IPS-20b (cell line): ENCODE results near the gene NOM1.

Source experiments
- H3K27ac ChIP-seq: one replicate; pipeline ENCODE4 v1.5.1; 2013; ENCODE audit warnings: low read length
- H3K27me3 ChIP-seq: 2 replicates; pipeline ENCODE4 v1.6.1; 2013; ENCODE audit warnings: mild to moderate bottlenecking, low read length, inconsistent platforms; ENCODE audit not compliant: insufficient read depth
- H3K36me3 ChIP-seq: 2 replicates; pipeline ENCODE4 v1.6.1; 2013; ENCODE audit warnings: low read depth, mild to moderate bottlenecking, inconsistent platforms, low read length, moderate library complexity; ENCODE audit not compliant: insufficient read depth
- H3K4me1 ChIP-seq: 2 replicates; pipeline ENCODE4 v1.6.1; 2013; ENCODE audit warnings: mild to moderate bottlenecking, control low read depth, inconsistent platforms, low read length, moderate library complexity; ENCODE audit not compliant: insufficient read depth
- H3K4me3 ChIP-seq: 2 replicates; pipeline ENCODE4 v1.5.1; 2013; ENCODE audit warnings: mild to moderate bottlenecking, low read length, inconsistent platforms
- H3K9ac ChIP-seq: 2 replicates; pipeline ENCODE4 v1.6.1; 2013; ENCODE audit warnings: low read depth, mild to moderate bottlenecking, inconsistent platforms, low read length, moderate library complexity
- H3K9me3 ChIP-seq: 2 replicates; pipeline ENCODE4 v1.6.1; 2013; ENCODE audit warnings: mild to moderate bottlenecking, low read depth, low read length, inconsistent platforms; ENCODE audit not compliant: insufficient read depth

Gene NOM1

GRCh38 chr7:156964971-156965370, 15.5 kb downstream of the NOM1 start:
- H3K36me3 ChIP-seq = peaks cover 98% of the 10 kb centered on the region
- no peaks in the 10 kb centered on the region for H3K27me3 ChIP-seq
- no peaks in the 10 kb centered on the region for H3K9me3 ChIP-seq
- H3K4me3 ChIP-seq = no peak overlapping the region
- H3K27ac ChIP-seq = no peak overlapping the region
- no peak overlapping the region for H3K9ac ChIP-seq
- no peaks in the 10 kb centered on the region for H3K4me1 ChIP-seq

GRCh38 chr7:156966387-156966786, 16.9 kb downstream of the NOM1 start:
- Histone ChIP-seq H3K27me3 (no peaks in the 10 kb centered on the region), H3K9me3 (no peaks in the 10 kb centered on the region), H3K4me1 (no peaks in the 10 kb centered on the region), H3K4me3 (no peak overlapping the region), H3K36me3 (peaks cover 96% of the 10 kb centered on the region), H3K9ac (no peak overlapping the region), H3K27ac (no peak overlapping the region)

GRCh38 chr7:156968183-156968582, 18.7 kb downstream of the NOM1 start:
- Histone ChIP-seq H3K36me3 (peaks cover 86% of the 10 kb centered on the region), H3K4me3 (no peak overlapping the region), H3K27me3 (no peaks in the 10 kb centered on the region), H3K4me1 (no peaks in the 10 kb centered on the region), H3K9ac (no peak overlapping the region), H3K9me3 (no peaks in the 10 kb centered on the region), H3K27ac (no peak overlapping the region)

GRCh38 chr7:156969972-156970420, 20.5 kb downstream of the NOM1 start:
- H3K27ac ChIP-seq = no peak overlapping the region
- H3K9me3 ChIP-seq = no peaks in the 10 kb centered on the region
- H3K27me3 ChIP-seq = no peaks in the 10 kb centered on the region
- no peak overlapping the region for H3K4me3 ChIP-seq
- peaks cover 68% of the 10 kb centered on the region for H3K36me3 ChIP-seq
- no peaks in the 10 kb centered on the region for H3K4me1 ChIP-seq
- H3K9ac ChIP-seq = no peak overlapping the region

GRCh38 chr7:156975620-156976019, 26.1 kb downstream of the NOM1 start:
- Histone ChIP-seq H3K9ac (no peak overlapping the region), H3K27me3 (no peaks in the 10 kb centered on the region), H3K4me1 (no peaks in the 10 kb centered on the region)

GRCh38 chr7:156979007-156979606, 29.6 kb downstream of the NOM1 start:
- H3K9ac ChIP-seq = no peak overlapping the region
- no peak overlapping the region for H3K27ac ChIP-seq
- H3K27me3 ChIP-seq = no peaks in the 10 kb centered on the region
- no peak overlapping the region for H3K4me3 ChIP-seq
- no peaks in the 10 kb centered on the region for H3K4me1 ChIP-seq
- no peaks in the 10 kb centered on the region; the same call in 1 of the 2 replicates for H3K36me3 ChIP-seq
- H3K9me3 ChIP-seq = no peaks in the 10 kb centered on the region

More at GRCh38 chr7:156975620-156976019, 26.1 kb downstream of the NOM1 start:
- Histone ChIP-seq H3K36me3 (peaks cover 16% of the 10 kb centered on the region), H3K9me3 (no peaks in the 10 kb centered on the region), H3K4me3 (no peak overlapping the region), H3K27ac (no peak overlapping the region)

- H3K9ac ChIP-seq = no peak overlapping the region
- H3K27me3 ChIP-seq = no peaks in the 10 kb centered on the region
- H3K36me3 ChIP-seq = no peaks in the 10 kb centered on the region; the same call in 1 of the 2 replicates
- H3K4me3 ChIP-seq = no peak overlapping the region
- H3K4me1 ChIP-seq = no peaks in the 10 kb centered on the region
- no peaks in the 10 kb centered on the region for H3K9me3 ChIP-seq
- no peak overlapping the region for H3K27ac ChIP-seq
Observed at GRCh38 chr7:156979711-156980110, 30.2 kb downstream of the NOM1 start.

- H3K9me3 ChIP-seq = no peaks in the 10 kb centered on the region
Observed at GRCh38 chr7:156984174-156984891, 34.8 kb downstream of the NOM1 start.

GRCh38 chr7:156985101-156985992, 35.8 kb downstream of the NOM1 start:
- Histone ChIP-seq H3K4me3 (no peak overlapping the region), H3K9ac (no peak overlapping the region), H3K4me1 (no peaks in the 10 kb centered on the region), H3K36me3 (no peaks in the 10 kb centered on the region), H3K27me3 (no peaks in the 10 kb centered on the region), H3K9me3 (no peaks in the 10 kb centered on the region), H3K27ac (no peak overlapping the region)

More at GRCh38 chr7:156984174-156984891, 34.8 kb downstream of the NOM1 start:
- H3K9ac ChIP-seq = no peak overlapping the region
- no peaks in the 10 kb centered on the region for H3K36me3 ChIP-seq
- H3K27ac ChIP-seq = no peak overlapping the region
- no peak overlapping the region for H3K4me3 ChIP-seq
- H3K4me1 ChIP-seq = no peaks in the 10 kb centered on the region
- H3K27me3 ChIP-seq = no peaks in the 10 kb centered on the region

GRCh38 chr7:156986378-156986777, 36.9 kb downstream of the NOM1 start:
- no peaks in the 10 kb centered on the region for H3K36me3 ChIP-seq
- no peaks in the 10 kb centered on the region for H3K27me3 ChIP-seq
- no peak overlapping the region for H3K4me3 ChIP-seq
- H3K9me3 ChIP-seq = no peaks in the 10 kb centered on the region
- no peaks in the 10 kb centered on the region for H3K4me1 ChIP-seq
- H3K9ac ChIP-seq = no peak overlapping the region
- no peak overlapping the region for H3K27ac ChIP-seq

GRCh38 chr7:156988343-156989185, 39.1 kb downstream of the NOM1 start:
- Histone ChIP-seq H3K27me3 (peaks cover 7% of the 10 kb centered on the region), H3K9ac (no peak overlapping the region), H3K4me1 (no peaks in the 10 kb centered on the region), H3K4me3 (no peak overlapping the region), H3K9me3 (no peaks in the 10 kb centered on the region), H3K36me3 (no peaks in the 10 kb centered on the region), H3K27ac (no peak overlapping the region)
